ENCODE data around the gene PLEKHA4.
"Not testable (repeated sequence)": the region's sequence is repeated elsewhere in the genome, so short reads cannot be mapped to it uniquely, and the experiment has no call there.

Gene PLEKHA4

DNA sequence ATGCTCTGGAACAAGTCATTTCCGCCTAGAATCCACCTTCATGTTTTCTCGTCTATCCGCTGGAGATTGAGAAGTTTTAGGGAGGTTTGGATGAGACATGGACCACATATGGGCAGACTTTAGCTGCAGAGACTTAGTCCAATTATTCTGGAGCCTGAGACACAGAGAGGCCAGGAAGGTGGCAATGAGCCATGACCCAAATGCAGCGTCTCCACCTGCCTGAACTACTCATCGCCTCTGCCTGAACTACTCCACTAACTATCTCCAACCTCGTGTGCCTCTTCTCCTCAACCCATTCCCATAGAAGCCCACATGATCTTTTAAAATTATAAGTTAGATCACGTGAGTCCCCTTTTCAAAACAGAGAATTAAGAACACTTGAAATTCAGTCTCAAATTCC, 5.6 kb downstream of the PLEKHA4 start:
- no peak for DNase-seq

GRCh38 chr19:48861313-48861712, 7.1 kb downstream of the PLEKHA4 start:
- DNase-seq, result no peak

- peak; percentile 62 for DNase-seq
Observed at GRCh38 chr19:48859711-48860572, 8.5 kb downstream of the PLEKHA4 start.

DNA sequence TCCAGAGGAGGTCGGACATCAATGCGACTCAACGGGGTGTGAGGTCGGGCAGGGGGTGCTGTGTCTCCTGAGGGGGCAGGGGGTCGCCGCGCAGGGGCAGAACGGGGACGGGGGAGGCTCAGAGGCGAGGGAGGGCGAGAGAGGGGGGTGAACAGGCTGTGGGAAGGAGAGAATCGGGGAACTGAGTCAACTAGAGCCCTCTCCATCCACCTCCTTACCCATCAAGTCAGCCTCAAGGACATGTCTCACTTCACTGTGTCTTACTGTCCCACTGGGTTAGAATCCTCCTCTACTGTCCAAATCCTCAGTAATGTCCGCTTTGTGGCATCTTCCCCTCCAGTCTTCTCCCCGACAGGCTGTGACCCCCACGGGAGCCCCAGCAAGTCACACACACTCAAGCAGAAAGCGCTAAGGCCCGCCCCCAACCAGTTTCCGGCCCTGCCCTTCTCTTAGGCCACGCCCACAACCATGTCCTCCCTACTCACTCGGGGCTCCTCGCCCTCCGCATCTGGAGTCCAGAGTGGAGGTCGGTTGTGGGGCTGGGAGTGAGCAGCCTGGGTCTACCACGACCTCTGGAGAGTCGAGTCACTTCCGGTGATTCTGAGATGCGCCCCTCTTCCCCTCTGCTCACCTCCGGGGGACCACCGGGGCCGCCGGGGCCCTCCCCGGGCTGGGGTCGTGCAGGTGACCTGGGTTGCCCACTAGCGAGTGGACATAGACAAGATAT, 9.3 kb downstream of the PLEKHA4 start:
- peak; percentile 91 for DNase-seq

DNA sequence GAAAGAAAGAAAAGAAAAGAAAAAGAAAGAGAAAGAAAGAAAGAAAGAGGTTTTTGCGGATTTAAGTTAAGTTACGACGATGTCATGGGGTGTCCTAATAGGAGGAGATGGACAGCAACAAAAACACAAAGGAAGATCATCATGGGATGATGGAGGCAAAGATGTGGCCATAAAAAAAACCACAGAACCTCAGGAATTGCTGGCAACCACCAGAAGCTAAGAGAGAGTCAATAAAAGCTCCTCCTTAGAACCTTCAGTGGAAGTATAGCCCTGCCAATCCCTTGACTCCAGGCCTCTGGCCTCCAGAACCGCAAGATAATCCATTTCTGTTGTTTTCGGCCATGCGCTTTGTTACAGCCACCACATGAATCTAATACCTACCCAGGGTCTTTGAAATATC, 11.5 kb downstream of the PLEKHA4 start:
- no peak for DNase-seq

GRCh38 chr19:48854103-48854502, 14.3 kb downstream of the PLEKHA4 start:
- DNase-seq, result no peak

DNA sequence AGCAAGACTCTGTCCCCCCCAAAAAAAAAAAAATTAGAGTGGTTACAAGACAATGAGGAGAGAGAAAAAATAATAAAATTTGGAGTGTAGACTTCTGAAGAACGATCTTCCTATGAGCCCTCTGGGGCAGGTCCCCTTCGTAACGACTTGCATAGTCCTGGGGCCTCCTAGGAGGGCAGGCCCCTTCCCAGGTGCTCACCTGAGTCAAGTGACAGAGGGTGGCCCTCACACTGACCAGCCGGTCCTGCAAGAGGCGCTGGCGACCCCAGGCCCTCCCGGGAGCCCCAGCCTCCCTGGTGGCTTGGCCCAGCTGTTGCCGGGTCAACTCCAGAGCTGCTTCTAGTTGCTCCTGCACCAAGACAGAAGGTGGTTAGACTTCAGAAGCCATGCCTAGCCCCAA, 14.9 kb downstream of the PLEKHA4 start:
- no peak for DNase-seq

DNA sequence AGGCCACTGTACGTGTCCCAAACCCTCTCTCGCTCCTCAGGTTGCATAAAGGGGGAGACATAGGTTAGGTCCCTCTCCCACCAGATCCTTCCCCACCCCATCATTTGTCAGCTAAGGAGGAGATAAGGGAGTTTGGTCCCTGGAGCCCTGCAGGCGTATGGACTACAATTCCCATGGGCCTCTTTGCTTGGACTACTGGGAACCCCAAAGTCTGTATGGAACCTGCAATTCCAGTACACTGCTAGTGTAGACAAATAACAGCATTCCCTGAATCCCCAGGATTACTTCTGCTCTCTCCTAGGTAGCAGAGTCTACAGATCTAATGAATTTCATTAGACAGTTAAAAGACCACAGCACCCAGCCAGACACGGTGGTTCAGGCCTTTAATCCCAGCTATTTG, 16.1 kb downstream of the PLEKHA4 start:
- no peak for DNase-seq

DNA sequence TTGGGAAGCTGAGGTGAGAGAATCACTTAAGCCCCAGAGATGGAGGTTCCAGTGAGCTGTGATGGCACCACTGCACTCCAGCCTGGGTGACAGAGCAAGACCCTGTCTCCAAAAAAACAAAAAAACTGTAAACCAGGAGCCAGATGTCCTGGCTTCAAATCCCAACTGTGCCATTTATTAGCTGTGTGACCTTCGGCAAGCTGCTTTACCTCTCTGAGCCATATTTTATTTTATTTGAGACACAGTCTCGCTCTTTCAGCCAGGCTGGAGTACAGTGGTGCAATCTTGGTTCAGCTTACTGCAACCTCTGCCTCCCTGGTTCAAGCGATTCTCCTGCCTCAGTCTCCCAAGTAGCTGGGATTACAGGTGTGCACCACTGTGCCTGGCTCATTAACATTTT, 21.8 kb downstream of the PLEKHA4 start:
- DNase-seq, result not testable (repeated sequence)

DNA sequence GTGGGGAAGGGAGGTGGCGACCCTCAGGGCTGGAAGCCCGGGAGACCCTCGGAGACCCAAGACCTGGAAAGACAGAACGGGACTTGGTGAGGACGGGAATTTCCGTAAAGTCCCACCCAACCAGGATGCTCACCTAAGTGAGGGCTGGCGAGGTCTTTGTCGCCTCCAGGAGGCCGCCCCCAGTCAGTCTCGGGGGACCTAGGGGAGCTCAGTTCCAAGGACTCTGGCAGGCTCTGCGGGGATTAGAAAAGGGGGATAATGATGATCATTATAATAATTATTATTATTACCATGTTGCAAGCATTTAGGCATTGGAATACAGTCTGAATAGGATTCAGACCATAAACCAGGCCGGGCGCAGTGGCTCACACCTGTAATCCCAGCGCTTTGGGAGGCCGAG, 23.0 kb downstream of the PLEKHA4 start:
- no peak for DNase-seq

DNA sequence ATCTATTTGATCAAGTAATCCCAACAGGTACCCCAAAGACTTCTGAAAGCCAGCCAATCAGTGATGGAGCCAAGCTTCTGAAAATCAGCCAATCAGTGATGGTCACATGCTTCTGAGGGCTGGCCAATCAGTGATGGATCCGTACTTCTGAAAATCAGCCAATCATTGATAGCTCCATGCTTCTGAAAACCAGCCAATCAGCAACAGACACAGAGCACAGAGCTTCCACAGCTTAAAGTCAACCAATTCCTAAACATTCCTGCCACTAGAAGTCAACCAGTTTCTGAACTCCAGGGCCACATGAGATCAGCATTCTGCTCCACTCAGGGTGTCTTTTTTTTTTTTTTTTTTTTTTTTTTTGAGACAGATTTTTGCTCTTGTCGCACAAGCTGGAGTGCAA, 23.9 kb downstream of the PLEKHA4 start:
- no peak for DNase-seq

DNA sequence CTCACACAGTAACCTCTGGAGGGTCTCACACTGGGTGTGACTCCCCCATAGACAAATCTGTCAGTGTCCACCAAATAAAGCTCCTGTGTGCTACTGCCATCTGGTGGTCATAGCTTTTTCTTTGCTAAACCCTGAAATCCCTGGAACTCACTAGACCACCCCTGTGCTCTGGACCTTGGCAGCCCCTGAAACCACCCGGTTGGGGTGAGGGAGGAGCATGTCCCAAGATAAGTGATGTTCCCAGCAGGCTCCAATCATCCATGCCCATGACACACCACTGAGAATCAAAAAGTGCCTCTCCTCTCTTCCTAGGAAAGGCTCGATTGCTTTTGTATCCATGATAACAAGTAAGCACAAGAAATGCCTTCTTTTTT, 25.6 kb downstream of the PLEKHA4 start:
- peak; percentile 60 for DNase-seq

DNA sequence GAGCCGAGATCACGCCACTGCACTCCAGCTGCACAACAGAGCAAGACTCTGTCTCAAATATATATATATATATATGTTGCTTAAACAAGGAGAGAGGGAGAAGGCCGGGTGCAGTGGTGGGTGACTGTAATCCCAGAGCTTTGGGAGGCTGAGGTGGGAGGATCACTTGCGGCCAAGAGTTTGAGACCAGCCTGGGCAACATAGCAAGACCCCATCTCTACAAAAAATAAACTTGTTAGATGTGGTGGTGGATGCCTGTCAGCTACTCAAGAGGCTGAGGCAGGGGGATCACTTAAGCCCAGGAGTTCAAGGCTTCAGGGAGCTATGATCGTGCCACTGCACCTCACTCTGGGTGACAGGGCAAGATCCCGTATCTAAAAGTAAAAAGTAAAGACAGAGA, 26.8 kb downstream of the PLEKHA4 start:
- no peak for DNase-seq

GRCh38 chr19:48841047-48841446, 27.4 kb downstream of the PLEKHA4 start:
- DNase-seq, result no peak

DNA sequence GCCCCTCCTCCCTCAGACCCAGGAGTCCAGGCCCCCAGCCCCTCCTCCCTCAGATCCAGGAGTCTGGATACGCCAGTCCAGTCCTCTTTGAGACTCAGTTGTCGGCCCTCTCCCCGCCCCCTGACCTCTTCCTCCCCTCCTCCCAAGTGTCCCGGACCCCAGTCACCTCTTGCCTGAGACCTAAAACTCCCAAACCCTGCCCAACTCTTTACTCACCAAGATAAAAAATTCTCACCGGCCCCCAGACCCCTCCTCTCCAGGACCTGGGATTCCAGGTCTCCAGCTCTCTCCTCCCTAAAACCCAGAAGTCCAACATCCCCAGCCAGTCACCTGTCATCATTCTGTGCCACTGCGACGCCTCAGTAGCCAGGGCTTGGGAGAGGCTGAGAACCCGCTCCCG, 30.7 kb downstream of the PLEKHA4 start:
- DNase-seq, result no peak

DNA sequence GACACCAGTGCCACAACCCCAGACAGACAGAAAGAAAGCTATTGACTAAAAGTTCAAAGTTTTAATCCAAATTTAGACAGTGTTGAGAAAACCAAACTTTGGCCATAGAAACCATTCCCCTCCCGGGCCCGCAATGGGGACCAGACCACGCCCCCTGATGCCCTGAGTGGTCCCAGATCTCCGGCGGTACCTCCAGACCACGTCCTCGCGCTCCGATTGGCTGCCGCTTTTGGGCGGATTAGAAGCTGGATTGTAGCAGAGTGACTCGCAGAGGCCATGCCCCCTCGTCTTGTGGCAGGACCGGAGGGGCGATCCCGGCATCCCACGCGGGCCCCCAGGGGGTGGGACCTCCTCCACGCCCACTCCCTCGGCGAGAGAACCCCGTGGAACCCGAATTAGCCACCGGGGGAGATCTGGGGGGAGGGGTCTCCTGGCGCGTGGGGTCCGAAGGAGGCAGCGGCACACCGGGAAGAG, 31.3 kb downstream of the PLEKHA4 start:
- peak; percentile 91 for DNase-seq

- no peak for DNase-seq
Observed at GRCh38 chr19:48836089-48837017, 32.1 kb downstream of the PLEKHA4 start, which contains the start of gene HSD17B14. Gene HSD17B14, minus strand, starts transcription at chr19:48836491. Its CDS starts 80 bp downstream, at chr19:48836411.

- peak; percentile 98 for DNase-seq
Observed at GRCh38 chr19:48835734-48836088, 32.7 kb downstream of the PLEKHA4 start.

DNA sequence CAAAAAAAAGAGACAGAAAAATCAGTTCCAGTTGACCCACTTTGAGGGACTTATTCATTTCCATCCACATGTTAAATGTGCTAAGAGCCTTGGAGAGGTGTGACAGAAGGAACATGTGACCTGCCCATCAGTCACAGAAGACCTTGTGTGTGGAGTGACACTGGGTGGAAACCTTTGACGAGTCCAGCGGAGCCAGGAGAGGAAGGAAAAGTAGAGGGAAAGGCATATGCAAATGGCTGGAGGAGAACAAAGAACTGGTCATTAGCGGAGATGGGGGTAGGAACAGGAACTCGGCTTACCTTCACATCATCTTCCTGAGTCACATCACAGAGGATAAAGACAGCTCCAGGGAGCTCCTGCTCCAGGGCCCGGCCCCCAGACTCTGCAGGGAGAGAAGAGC, 34.4 kb downstream of the PLEKHA4 start:
- DNase-seq, result no peak

DNA sequence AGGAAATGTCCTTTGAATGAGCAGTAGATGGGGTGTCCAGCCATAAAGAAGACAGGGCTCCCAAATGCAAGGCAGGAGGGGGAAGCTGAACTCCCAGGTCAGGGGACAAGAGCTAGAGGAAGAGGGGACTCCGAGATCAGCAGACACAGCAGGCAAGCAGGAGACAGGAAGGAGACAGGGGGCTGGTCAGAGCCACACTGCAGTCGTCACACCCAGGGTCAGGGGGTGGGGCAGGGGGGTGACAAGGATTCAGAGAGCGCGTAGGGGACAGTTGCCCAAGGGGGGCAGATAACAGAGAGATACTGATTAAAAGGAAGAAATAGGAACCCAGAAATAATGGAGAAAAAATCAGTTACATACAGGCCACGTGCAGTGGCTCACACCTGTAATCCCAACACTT, 35.4 kb downstream of the PLEKHA4 start:
- no peak for DNase-seq

DNA sequence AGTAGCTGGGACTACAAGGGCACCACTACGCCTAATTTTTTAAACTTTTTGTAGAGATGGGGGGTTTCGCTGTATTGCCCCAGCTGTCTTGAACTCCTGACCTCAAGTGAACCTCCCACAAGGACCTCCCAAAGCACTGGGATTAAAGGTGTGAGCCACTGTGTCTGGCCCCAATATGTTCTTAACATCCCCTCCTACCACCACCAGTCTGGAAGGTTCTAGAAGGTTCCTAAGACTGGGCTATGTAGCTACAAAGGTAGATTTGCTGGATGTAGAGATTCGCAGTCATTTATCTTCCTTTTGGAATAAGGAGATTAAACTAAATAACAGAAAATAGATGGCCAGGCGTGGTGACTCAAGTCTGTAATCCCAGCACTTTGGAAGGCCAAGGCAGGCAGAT, 37.5 kb downstream of the PLEKHA4 start:
- no peak for DNase-seq

- DNase-seq, result no peak
Observed at GRCh38 chr19:48830088-48830487, 38.3 kb downstream of the PLEKHA4 start.

GRCh38 chr19:48826606-48827020, 41.8 kb downstream of the PLEKHA4 start:
- no peak for DNase-seq

Data from stimulated activated CD8-positive, alpha-beta memory T cell treated with anti-CD3 and anti-CD28 coated beads, Interleukin-4, amount 100 ng/mL, for 48 hours (primary cell).